CD4-positive, alpha-beta T cell treated with Interleukin-21 for 1 hour (primary cell): ENCODE data around the gene STYX.

Experiments
- DNase-seq: peaks from one replicate; pipeline ENCODE4 v3.0.0-alpha.2; 2020

Gene STYX, protein sequence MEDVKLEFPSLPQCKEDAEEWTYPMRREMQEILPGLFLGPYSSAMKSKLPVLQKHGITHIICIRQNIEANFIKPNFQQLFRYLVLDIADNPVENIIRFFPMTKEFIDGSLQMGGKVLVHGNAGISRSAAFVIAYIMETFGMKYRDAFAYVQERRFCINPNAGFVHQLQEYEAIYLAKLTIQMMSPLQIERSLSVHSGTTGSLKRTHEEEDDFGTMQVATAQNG

DNA sequence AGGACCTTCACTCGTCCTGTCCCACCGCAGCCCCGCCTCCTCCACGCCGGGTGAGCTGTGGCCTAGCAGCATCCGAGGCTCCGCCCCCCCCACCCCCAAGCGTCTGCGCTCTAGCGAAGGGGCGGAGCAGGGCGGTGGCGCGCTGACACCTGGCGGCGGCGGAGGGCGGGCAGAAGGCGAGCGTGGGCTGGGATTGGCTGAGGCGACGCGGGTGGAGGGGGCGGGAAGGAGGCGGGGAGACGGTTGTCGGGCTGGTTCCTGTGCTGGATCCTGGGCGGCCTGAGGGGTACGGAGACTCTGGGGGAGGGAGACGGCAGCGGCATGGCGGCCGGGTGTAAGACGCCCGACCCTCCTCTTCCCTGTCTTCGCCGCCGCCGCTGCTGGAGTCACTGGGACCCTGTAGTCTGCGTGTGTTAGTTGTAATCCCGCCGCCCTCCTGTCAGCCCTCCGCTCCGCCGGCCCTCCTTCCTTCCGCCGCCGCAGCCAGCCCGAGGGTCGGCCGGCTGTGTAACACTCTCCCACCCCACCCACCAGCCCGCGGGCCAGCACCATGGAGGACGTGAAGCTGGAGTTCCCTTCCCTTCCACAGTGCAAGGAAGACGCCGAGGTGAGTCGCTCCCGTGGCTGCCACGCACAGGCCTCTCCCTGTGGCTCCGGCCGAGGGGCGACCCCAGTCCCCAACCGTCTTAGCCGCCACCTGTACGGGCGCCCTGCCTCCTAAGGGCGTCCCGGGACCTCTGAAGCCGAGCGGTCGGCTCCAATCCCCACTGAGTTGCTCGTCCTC, at the start of gene STYX:
STYX (plus strand) TSS at position 242 of the 784 bp plus-strand sequence; CDS start at position 551, 309 bp downstream.
- DNase-seq = peak; percentile 98

DNA sequence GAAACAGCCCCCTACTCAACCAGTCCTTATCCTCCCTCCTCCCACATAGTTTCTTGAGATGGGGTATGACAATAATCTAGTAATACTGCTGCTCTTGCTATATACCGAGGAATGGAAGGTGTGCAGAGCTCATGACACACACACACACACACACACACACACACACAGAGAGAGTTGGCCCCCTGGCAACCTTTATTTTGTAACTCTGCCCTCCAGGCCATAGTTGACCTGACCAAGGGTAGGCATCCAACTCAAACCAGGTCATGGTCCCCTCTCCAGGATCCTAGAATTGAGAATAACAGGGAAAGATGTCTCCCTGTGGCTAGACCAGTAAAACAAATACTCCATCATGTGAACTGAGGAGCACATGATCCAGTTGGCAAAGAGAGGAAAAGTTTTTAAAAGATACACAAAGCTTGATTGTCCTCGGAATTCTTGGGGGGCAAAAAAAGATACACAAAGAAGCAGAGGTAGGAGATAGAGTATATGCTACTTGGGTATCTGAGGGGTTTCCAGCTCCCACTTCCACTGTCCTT, 45.9 kb upstream of the STYX start:
- DNase-seq = no peak

DNA sequence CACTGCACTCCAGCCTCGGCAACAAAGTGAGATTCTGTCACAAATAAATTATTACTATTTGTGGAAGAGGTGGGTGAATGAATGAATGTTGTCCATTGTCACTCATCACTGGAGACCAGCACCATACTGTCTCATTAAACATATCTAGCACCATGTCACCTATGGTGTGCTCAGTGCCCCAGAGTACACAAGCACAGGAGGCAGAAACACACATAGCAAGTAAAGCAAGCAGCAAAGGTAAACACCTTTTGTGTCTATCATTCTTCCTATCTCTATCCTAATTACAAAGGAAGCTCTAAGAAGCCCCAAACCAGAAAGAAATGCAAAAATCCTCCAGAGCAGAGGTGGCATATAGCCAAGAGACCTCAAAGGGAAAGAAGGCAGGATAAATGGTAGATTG, 43.8 kb upstream of the STYX start:
- no peak for DNase-seq

DNA sequence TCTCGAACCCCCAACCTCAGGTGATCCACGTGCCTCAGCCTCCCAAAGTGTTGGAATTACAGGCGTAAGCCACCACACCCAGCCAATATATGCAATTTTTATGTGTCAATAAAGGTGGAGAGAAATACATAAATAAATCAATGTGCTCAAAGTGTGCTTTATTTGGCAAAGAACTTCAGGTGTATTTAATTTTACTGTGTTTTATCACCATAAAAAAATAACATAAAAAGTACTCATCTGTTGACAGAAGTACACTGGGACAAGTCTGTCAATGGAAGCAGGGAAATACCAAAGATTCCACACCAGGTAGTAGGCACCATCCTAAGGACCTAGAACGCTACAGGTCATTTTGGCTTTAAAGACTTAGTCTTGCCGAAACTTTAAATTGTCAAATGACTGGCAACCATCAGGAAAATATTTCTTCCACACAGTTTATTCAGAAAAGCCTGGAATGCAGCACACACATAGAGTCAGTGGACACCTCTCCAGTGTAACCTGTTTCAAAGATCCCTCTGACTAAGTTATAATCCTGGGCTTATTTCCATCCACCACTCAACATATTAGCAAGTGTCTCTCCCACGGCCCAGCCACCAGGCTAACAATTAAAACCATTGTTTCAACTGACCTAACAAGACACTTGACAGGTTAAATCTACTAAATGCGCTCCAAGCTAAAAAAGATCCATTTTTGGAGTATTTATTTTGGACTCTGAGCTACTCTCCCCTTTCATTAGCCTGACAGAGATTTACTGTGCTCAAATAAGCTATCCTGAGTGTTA, 38.8 kb upstream of the STYX start:
- no peak for DNase-seq

DNA sequence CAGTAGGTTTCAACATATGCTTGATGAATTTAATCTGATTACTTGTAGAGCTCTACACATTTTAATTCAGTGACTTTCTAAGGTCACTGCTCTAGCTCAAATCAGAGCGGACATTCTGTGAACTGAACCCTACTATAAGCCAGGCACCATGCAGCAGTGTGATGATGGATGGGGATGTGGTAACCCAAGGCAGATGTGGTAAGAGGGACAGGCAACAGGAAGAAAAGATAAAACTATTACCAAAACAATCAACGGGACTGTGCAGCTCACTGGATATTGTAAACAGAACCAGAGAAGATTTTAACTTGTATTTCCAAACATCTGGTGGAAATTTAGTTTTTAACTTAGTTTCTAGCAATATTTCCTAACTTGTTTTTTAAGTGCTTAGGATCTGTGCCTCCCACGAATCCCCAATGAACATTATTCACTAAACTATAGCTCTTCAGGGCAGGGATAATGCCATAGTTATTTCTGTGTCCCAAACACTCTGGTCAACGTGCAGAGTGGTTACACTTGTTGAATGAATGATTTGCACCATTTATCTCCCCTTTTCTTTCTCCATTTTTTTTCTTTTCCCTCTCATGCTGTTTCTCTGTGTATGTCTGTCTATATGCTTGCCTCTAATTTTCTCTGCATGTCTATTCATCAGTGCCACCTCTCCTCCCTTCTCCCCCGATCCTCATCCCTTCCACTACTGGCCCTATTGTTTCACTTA, 37.6 kb upstream of the STYX start:
- DNase-seq = peak; percentile 26

DNA sequence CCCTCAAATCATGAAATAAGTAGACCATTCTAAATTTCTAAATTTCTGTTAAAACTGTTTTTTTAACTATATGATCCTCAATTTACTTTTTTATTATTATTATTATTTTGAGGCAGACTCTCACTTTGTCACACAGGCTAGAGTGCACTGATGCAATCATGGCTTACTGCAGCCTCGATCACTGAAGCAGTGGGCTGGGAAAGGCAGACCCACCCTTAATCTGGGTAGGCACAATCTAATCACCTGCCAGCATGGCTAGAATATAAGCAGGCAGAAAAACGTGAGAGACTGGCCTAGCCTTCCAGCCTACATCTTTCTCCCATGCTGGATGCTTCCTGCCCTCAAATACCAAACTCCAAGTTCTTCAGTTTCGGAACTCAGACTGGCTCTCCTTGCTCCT, 36.9 kb upstream of the STYX start:
- no peak for DNase-seq

DNA sequence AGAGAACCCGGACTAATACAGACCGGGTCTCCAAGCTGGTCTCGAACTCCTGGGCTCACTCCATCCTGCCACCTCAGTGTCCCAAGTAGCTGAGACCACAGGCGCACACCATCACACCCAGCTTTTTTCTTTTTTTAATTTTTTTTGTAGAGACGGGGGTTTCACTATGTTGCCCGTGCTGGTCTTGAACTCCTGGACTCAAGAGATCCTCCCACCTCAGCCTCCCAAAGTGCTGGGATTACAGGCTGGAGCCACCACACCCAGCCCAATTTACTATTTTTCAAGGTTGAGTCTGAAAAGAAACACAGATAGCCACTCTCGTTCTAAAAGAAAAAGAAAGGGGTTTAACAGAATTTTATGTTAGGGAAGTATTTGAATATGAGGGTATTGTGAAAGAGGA, 36.4 kb upstream of the STYX start:
- DNase-seq = no peak

DNA sequence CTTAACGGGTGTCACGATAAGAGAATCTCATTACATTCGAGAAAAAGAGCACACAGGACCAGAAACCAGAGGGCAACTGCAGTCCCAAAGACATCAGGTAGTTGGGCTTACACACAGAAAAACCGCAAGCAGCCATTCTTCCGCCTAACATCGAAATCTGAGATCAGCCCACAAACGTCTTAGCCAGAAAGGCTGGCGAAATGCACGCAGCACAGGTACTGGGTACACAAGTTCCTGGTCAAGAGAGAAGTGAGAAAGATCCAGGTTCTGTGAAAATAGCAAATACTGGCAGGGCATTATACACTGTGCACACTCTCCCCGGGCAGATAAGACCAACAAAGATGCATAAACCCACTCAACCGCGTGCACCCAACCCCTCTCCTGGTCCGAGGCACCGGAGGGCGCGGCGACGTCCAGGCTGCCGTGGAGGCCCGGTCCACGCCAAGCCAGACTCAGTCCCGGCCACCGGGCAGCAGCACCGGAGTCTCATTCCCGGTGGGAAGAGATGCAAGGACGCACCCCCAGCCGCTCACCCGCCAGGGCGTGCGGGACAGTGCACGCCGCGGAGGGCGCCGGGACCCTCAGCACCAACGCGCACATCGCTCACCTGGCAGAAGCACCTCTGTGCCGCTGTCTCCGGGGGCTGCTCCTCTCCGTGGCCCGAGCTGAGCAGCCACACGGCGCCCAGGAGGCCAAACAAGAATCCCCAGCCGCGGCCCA, 35.0 kb upstream of the STYX start:
- DNase-seq = peak; percentile 74

DNA sequence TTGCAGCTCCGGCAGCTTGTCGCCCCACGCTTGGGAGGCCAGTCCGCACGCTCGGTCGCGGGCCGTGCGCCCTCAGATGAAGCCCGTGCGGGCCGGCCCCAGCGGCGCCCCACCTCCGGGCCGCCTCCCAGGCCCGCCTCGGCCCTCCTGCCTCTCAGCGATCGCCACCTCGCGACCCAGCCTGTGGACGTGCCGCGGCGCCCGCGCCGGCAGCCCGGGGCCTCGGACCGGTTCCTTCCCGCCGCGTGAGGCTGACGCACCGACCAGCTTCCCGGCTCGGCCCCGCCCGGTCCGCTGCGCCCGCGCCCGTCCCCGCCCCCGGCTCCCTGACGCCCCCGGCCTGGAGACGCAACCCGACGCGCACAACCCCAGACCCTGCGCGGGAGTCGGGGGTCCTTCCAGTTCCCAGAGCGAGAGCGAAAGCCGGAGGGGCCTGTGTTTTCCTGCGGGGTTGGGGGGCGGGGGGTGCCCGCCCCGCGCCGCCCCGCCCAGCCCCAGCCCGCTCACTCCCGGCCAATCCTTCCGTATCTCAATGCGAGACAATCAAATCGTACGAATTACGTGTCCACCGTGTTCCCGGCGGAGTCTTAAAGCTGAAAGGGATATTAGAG, 34.4 kb upstream of the STYX start, which contains the start of gene ERO1A:
ERO1A (minus strand) TSS at position 78 of the 611 bp plus-strand sequence; CDS start at position 1, 77 bp downstream.
- peak; percentile 70 for DNase-seq

DNA sequence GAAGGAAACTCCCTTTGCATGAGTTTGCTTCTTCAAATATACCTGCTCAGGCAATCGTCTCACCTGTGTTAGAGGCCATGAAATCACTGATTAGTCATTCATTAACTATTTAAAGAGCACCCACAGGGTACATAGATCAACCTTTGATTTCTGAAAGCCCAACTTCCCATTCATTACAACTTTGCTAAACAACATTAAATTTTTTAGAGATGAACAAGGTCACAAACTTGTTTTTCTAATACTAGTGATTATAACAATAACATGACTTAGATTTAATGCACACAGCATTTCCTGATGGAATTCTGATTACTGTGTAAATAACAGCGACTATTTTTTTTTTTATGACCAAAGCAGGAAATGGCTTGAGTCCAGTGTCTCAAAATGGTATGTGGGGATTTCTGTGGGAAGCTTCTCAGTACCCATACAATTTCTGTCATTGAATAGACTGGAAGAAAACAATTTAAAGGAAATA, 29.2 kb upstream of the STYX start:
- DNase-seq = no peak

DNA sequence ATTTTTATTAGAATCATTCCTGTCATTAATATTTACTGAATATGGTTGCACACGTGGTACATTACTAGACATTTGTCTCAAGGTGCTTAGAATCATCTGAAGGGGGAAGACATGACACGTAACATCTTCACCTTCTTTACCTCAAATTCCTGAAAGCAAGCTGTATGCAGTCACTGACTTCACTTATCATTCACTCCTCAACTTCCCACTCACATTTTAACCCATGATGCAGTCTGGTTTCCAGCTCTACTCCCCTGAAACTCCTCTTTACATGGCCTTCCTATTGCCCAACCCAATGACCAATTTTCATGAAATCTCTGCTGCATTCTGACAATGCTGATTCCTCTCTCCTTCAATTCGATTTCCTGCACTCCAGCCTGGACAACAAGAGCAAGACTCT, 28.7 kb upstream of the STYX start:
- DNase-seq = no peak

DNA sequence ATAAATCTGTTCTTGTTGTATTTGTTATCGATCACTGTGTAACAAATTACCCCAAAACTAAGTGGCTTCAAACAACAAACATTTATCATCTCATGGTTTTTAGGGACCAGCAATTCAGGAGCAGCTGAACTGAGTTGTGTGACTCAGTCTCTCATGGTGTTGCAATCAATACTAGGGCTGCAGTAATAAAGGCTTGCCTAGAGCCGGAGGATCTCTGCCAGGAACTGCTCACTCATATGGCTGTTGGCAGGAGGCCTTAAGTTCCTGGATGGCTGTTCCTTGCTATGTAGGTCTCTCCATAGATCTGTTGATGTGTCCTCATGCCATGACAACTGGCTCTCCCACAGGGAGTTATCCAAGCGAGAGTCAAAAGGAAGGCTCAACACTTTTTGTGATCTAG, 26.7 kb upstream of the STYX start:
- DNase-seq = no peak

DNA sequence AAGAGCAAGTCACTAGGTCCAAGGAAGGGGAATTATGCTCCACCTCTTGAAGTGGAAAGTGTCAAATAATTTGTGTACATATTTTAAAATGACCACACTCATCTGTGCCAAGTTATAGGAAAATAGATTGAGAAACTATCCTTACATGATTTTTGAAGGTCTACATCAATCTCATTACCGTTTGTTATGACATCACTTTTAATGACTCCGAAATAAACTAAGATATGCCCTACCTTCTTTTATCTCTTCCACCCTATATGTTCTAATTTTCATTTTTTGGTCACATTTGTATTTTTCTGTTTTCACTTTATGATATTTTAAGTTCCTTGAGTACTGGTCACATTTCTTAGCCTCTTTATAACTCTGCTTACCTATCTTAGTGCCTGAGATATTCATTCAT, 26.3 kb upstream of the STYX start:
- DNase-seq = no peak

DNA sequence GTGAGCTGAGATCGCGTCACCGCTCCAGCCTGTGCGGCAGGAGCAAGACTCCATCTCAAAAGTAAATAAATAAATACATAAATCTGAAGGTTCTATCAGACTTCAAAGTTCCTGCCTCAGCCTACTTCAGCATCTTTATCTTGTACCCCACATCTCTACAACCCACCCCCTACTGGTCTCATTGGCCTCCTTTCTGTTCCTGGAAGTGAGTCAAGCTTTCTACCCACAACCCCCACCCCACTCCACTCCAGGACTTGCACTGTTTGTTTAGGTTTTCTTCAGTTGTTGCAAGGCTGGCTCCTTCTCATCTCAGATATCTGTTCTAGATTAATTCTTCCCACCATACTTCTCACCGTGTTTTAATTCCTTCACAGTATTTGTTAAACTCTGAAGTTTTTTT, 23.7 kb upstream of the STYX start:
- DNase-seq = peak; percentile 76

DNA sequence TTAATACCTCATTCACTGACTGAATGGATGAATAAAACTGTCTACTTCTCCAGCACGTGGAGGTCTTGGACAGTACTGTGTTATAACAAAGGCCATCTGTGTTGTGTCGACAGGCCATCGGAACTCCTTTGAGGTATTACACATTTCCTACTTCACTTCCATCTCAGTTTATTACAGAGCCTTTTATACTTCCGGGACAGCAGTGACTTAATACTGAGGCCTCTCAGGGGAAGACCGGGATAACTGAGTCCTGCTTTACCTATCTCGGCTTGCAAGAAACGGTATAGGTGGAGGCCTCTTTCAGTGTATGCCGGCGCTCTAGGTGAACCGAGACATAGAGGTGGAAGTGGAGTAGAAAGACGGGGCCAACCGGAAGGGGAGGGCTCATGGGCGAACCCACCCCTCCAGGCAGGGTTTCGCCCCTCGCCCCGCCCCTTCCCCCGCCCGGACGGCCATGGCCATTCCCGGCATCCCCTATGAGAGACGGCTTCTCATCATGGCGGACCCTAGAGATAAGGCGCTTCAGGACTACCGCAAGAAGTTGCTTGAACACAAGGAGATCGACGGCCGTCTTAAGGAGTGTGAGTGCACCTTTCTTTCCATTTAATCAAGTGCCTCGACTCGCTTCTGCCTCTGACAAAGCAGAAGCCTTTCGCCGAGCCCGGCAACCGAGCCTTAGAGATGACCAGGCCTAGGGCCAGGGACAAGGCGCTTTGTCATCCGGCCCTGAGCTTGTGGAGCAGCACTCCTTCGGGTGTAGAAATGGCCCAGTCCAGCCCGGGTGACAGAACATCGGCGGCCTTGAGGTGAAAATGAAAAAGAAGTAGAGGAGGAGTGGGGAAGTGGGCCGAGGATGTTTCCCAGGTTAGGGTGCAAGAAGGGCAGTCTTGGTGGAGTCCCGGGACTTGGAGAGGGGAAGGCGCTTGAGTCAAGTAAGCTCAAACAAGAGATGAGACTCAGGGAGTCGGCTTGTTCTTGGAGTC, 23.0 kb upstream of the STYX start, which contains the start of gene PSMC6:
PSMC6 (plus strand) TSS at position 477 of the 983 bp plus-strand sequence; CDS start at position 497, 20 bp downstream.
- peak; percentile 94 for DNase-seq

DNA sequence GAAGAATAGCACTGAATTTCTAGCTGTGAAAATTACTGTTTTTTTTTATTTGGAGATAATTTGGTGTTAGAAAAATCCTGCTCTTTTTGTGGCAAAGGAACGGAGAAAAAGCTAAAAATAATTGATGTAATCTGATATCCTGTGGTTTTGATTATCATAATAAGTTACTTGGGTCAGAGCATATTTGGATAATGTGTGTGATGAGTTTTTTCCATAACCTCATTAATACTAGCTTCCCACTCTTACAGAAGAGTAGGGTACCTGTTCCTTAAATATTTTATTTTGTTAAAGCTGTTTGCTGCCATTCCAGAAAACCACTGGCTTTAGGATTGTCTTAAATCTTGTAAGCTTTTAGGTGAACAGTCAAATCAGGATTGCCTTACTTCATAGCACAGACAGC, 18.3 kb upstream of the STYX start:
- no peak for DNase-seq

DNA sequence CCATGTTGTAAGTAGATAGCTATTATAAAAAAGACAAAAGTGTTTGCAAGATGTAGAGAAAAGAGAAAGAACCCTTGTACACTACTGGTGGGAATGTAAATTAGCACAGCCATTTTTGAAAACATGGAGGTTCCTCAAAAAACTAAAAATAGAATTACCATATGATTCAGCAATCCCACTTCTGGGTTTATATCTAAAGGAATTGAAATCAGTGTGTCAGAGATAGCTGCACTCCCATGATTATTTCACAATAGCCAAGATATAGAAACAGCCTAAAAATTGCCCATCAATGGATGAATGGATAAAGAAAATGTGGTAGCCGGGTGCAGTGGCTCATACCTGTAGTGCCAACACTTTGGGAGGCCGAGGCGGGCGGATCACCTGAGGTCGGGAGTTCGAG, 13.8 kb upstream of the STYX start:
- DNase-seq = no peak

DNA sequence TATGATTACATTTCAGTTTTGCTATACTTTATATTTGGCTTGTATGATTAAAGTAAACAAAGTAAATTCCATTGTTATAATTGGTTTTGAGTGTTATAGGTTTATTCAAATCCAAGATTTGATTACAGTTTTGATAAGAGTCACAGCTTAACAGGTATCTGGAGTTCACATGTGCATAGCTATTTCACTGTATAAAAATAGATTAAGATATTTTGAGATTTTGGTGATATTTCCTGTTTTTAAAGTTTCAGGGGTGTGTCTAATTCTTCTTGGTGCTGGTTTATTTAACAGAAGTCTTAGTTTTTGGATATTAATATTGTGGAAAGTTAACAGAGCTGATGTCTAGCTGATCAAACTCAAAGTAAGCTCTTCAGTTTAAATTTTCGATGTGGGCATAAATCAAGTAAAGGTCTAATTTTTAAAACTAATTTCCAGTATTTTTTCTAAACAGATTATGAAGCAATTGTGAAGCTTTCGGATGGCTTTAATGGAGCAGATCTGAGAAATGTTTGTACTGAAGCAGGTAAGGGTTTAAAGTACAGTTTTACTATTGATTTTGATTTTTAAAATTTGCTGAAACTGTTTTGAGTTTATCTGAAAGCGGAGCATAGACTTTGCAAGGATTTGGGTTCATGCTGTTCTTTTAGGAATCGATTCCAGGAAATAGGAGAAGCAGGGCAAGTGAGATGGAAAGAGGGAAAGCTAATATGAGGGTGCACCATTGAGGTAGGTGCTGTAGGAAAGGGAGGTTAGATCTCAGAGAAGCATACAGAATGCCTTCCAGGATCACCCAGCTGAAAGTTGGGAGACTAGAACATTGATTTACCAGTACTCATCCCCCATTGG, 6.2 kb upstream of the STYX start:
- no peak for DNase-seq

DNA sequence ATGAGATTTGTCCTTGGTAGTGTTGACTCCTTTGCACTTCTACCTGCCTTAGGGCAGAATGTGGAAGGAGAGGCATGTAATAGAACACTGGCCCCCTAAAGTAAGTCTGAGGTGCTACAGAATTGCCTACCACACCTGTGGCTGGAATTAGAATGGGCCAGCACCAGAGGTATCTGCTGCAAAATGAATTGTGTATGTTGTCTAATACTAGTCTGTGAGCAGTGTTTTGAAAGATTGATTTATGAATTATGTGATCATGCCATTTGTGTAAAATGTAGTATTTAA, 5.7 kb upstream of the STYX start:
- no peak for DNase-seq
